Breast epithelium (tissue), 3 donors: ENCODE measurements around the gene FNDC3B.

Experiments
- CTCF ChIP-seq, 3 donors: fragments of 450-650 bp; IDR thresholded peaks; one replicate each; pipeline ENCODE4 v1.5.1; 2016 to 2017; ENCODE audit warnings: antibody characterized with exemption in 3 of 3, mild to moderate bottlenecking in 3 of 3, moderate library complexity in 3 of 3
- POLR2A ChIP-seq: fragments of 450-650 bp; IDR thresholded peaks from one replicate; pipeline ENCODE4 v1.6.1; 2016; ENCODE audit warnings: antibody characterized with exemption, mild to moderate bottlenecking, moderate library complexity
- POLR2AphosphoS5 ChIP-seq, 3 donors: sonication (generic); formaldehyde crosslinking; IDR thresholded peaks; one replicate each; pipeline ENCODE4 v1.6.1; 2017; ENCODE audit warnings: antibody characterized with exemption in 3 of 3

GRCh38 chr3:172099495-172099808 lies 60.1 kb downstream of the FNDC3B start:
- TF ChIP-seq POLR2AphosphoS5 (IDR thresholded peaks at IDR 0.05) = no peak
- no peak for TF ChIP-seq POLR2A
- no peak for TF ChIP-seq CTCF (IDR thresholded peaks at IDR 0.05)
